ENCODE measurements around the gene UBA6.

UBA6 gene

DNA sequence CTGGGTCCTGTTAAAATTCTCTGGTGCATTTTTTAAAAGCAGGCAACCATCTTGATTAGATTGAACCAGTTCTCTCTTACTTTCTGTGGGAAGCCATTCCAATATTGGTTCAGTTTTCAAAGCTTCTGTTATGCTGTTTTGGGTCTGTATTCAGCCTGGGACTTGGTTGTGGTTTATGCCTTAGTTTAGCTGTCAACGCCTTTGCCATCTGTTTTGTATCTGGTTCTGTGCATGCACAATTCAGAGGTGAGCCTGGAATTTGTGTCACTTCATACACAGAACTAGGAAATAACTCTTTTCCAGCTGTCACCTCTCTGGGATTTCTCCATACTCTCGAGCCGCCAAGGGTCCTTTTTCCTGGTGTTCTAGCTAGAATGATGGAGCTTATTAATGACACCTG lies 96.2 kb downstream of the UBA6 start:
- no peak overlapping the region for H3K27ac ChIP-seq (ENCODE audit: low read length)
- H3K9me2 ChIP-seq (replicated peaks; ENCODE audit: insufficient read depth, low read length), result no peaks in the 10 kb centered on the region
- no peaks in the 10 kb centered on the region for H3K36me3 ChIP-seq (replicated peaks; ENCODE audit: insufficient read depth, low read length)
- no peaks in the 10 kb centered on the region for H3K79me2 ChIP-seq (ENCODE audit: low read length)
- H4K20me1 ChIP-seq (ENCODE audit: insufficient read depth, low read length), result no peaks in the 10 kb centered on the region
- H3F3A ChIP-seq (ENCODE audit: insufficient read depth, low read length), result no peaks in the 10 kb centered on the region
- TF ChIP-seq EZH2phosphoT487 (IDR thresholded peaks at IDR 0.05; ENCODE audit: low read length) (no peak), EZH2 (optimal IDR thresholded peaks at IDR 0.05; ENCODE audit: low read depth, low read length) (no peak)
- TF ChIP-seq, protein P1, sequence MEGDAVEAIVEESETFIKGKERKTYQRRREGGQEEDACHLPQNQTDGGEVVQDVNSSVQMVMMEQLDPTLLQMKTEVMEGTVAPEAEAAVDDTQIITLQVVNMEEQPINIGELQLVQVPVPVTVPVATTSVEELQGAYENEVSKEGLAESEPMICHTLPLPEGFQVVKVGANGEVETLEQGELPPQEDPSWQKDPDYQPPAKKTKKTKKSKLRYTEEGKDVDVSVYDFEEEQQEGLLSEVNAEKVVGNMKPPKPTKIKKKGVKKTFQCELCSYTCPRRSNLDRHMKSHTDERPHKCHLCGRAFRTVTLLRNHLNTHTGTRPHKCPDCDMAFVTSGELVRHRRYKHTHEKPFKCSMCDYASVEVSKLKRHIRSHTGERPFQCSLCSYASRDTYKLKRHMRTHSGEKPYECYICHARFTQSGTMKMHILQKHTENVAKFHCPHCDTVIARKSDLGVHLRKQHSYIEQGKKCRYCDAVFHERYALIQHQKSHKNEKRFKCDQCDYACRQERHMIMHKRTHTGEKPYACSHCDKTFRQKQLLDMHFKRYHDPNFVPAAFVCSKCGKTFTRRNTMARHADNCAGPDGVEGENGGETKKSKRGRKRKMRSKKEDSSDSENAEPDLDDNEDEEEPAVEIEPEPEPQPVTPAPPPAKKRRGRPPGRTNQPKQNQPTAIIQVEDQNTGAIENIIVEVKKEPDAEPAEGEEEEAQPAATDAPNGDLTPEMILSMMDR (IDR thresholded peaks at IDR 0.05; ENCODE audit: low read length), result no peak
- H3K4me3 ChIP-seq (ENCODE audit: low read length), result no peak overlapping the region
- H3K4me2 ChIP-seq (ENCODE audit: low read depth, low read length), result no peak overlapping the region
- no peaks in the 10 kb centered on the region for H3K9me3 ChIP-seq (replicated peaks; ENCODE audit: insufficient read depth, low read length)
- H2AFZ ChIP-seq (ENCODE audit: low read length), result no peak overlapping the region
- no peaks in the 10 kb centered on the region for H3K27me3 ChIP-seq (replicated peaks; ENCODE audit: insufficient read depth, low read length)
- no peak overlapping the region for H3K9ac ChIP-seq (ENCODE audit: low read length)
- no peak for DNase-seq
- H3K4me1 ChIP-seq (ENCODE audit: low read length), result no peaks in the 10 kb centered on the region

DNA sequence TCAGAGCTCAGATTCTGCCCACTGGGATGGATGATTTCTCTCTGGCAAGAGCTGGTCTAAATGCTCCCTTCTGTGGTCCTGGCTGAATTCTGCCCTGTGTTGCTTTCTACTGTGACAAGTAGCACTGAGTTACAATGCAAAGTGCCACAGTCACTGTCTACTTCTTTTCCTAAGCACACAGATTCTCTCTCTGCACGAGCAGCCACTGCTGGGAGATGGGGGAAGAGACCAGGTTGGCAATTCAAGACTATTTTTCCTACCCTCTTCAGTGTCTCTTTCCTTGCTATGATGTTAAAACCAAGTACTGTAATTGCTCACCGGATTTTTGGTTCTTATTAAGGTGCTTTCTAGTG lies 97.0 kb downstream of the UBA6 start:
- no peaks in the 10 kb centered on the region for H3K79me2 ChIP-seq (ENCODE audit: low read length)
- no peak overlapping the region for H3K9ac ChIP-seq (ENCODE audit: low read length)
- no peaks in the 10 kb centered on the region for H3F3A ChIP-seq (ENCODE audit: insufficient read depth, low read length)
- TF ChIP-seq EZH2 (optimal IDR thresholded peaks at IDR 0.05; ENCODE audit: low read depth, low read length) (no peak), EZH2phosphoT487 (IDR thresholded peaks at IDR 0.05; ENCODE audit: low read length) (no peak)
- TF ChIP-seq, protein P1 (IDR thresholded peaks at IDR 0.05; ENCODE audit: low read length), result no peak
- H3K27me3 ChIP-seq (replicated peaks; ENCODE audit: insufficient read depth, low read length), result no peaks in the 10 kb centered on the region
- no peak for DNase-seq
- no peaks in the 10 kb centered on the region for H3K36me3 ChIP-seq (replicated peaks; ENCODE audit: insufficient read depth, low read length)
- no peak overlapping the region for H3K4me2 ChIP-seq (ENCODE audit: low read depth, low read length)
- H3K9me2 ChIP-seq (replicated peaks; ENCODE audit: insufficient read depth, low read length), result no peaks in the 10 kb centered on the region
- H3K27ac ChIP-seq (ENCODE audit: low read length), result no peak overlapping the region
- no peak overlapping the region for H2AFZ ChIP-seq (ENCODE audit: low read length)
- no peaks in the 10 kb centered on the region for H3K9me3 ChIP-seq (replicated peaks; ENCODE audit: insufficient read depth, low read length)
- no peaks in the 10 kb centered on the region for H3K4me1 ChIP-seq (ENCODE audit: low read length)
- H4K20me1 ChIP-seq (ENCODE audit: insufficient read depth, low read length), result no peaks in the 10 kb centered on the region
- no peak overlapping the region for H3K4me3 ChIP-seq (ENCODE audit: low read length)

DNA sequence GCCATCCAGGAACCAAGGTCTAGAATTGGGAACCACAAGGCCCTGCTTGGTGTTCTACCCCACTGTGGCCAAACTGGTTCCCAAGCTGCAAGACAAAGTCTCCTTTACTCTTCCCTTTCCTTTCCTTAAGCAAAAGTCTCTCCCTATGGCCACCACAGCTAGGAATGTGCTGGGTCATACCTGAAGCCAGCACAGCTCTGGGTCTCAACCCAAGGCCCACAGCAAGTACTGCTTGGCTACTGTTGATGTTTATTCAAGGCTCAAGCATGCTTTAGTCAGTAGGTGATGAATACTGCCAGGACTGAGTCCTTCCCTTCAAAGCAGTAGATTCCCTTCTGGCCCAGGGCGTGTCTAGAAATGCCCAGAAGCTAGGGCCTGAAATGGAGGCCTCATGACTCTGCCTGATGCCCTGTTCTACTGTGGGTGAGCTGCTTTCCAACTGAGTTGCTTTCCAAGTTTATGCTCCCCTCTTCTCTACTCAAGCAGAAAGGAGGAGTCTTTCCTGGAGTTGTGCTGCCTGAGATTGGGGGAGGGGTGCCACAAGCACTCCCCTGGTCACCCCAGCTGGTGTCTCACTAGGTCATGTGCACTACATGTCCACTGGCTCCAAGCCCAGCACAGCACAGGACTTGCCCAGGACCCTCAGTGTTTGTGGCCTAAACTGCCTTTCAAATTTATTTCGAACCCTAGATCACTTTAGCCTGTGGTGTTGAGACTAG lies 97.5 kb downstream of the UBA6 start:
- no peak overlapping the region for H3K4me2 ChIP-seq (ENCODE audit: low read depth, low read length)
- H3K9ac ChIP-seq (ENCODE audit: low read length), result no peak overlapping the region
- DNase-seq, result no peak
- no peak overlapping the region for H3K27ac ChIP-seq (ENCODE audit: low read length)
- no peaks in the 10 kb centered on the region for H4K20me1 ChIP-seq (ENCODE audit: insufficient read depth, low read length)
- no peaks in the 10 kb centered on the region for H3K9me3 ChIP-seq (replicated peaks; ENCODE audit: insufficient read depth, low read length)
- TF ChIP-seq, protein P1 (IDR thresholded peaks at IDR 0.05; ENCODE audit: low read length), result no peak
- no peak for TF ChIP-seq EZH2 (optimal IDR thresholded peaks at IDR 0.05; ENCODE audit: low read depth, low read length)
- TF ChIP-seq EZH2phosphoT487 (IDR thresholded peaks at IDR 0.05; ENCODE audit: low read length), result no peak
- no peaks in the 10 kb centered on the region for H3K79me2 ChIP-seq (ENCODE audit: low read length)
- H3K27me3 ChIP-seq (replicated peaks; ENCODE audit: insufficient read depth, low read length), result no peaks in the 10 kb centered on the region
- H2AFZ ChIP-seq (ENCODE audit: low read length), result no peak overlapping the region
- no peaks in the 10 kb centered on the region for H3K36me3 ChIP-seq (replicated peaks; ENCODE audit: insufficient read depth, low read length)
- no peaks in the 10 kb centered on the region for H3F3A ChIP-seq (ENCODE audit: insufficient read depth, low read length)
- no peaks in the 10 kb centered on the region for H3K4me1 ChIP-seq (ENCODE audit: low read length)
- H3K4me3 ChIP-seq (ENCODE audit: low read length), result no peak overlapping the region
- no peaks in the 10 kb centered on the region for H3K9me2 ChIP-seq (replicated peaks; ENCODE audit: insufficient read depth, low read length)
